ENCODE data around the gene CDH7.

DNA sequence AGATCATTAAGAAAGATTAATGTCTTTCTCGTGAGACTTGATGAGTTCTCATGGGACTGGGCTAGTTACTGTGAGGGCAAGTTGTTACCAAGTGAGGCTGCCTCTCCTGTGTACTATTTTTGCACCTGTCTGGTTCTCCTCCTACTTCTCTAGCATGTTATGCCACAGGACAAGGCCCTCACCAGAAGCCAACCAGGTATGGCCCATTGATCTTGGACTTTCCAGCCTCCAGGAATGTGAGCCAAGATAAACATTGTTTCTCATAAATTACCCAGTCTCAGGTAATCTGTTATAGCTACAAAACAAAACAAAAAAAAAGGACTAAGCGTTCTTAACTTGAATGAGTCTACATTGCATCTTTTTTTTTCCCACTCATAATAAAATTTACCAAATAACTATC is 184.1 kb downstream of the CDH7 start:
- TF ChIP-seq CTCF (conservative IDR thresholded peaks at IDR 0.05 in 1 of 2, IDR thresholded peaks at IDR 0.05 in 1 of 2; ENCODE audit: extremely low read depth in 1 of 2, insufficient read depth in 1 of 2, low read depth in 1 of 2, low read length in 2 of 2) (no peak), EZH2 (IDR thresholded peaks at IDR 0.05; ENCODE audit: borderline replicate concordance, low read length) (no peak)
